HepG2 (cell line): ENCODE measurements around the gene TNNI2. TPM values are rescaled to one million over a fixed set of nuclear protein-coding genes. Genes with fewer than 3 reads are reported as not detected.

Source experiments
- ATAC-seq: fragments of 200-7000 bp; cut with Tn5 transposase; 3 replicates; pipeline ENCODE4 v1.9.1; 2020; ENCODE audit warnings: mild to moderate bottlenecking, moderate library complexity
- BruUV-seq: library from RNA; stranded (reverse); fragments of 400-500 nt; replicated peaks from 2 replicates; lab custom pipeline; 2021; lab: Mats Ljungman, UMichigan
- CTCF ChIA-PET: fragments of 300-600 bp; formaldehyde crosslinking; extraction: SDS; loops from one replicate; lab custom pipeline; 2021; ENCODE audit warnings: low total read pairs, inconsistent platforms, low intra/inter-chr PET ratio; lab: Yijun Ruan, JAX
- POLR2A ChIA-PET: fragments of 350-600 bp; sonication (Branson Sonifier 250); formaldehyde crosslinking; loops from one replicate; lab custom pipeline; 2020; ENCODE audit warnings: antibody characterized with exemption, inconsistent platforms; lab: Yijun Ruan, JAX
- DNase-seq: peaks from one replicate; pipeline ENCODE4 v3.0.0-alpha.2; 2015; ENCODE audit warnings: low spot score
- FAIRE-seq: peaks from 3 replicates; lab custom pipeline; 2011; peaks lifted over from hg19 to GRCh38; lab: Jason Lieb, UNC
- H2AFZ ChIP-seq: one replicate; pipeline ENCODE4 v1.6.1; 2011; ENCODE audit warnings: low read length, inconsistent platforms
- H3K27ac ChIP-seq: fragments of 300-600 bp; 3 replicates; pipeline ENCODE4 v1.8.0; 2011; ENCODE audit warnings: mixed run types, mild to moderate bottlenecking, mixed read lengths, low read length, inconsistent platforms; ENCODE audit not compliant: insufficient read depth; ENCODE audit errors: extremely low read length
- H3K27me3 ChIP-seq, 2 experiments: fragments of 200-600 bp in 1 of 2; 2 replicates in 1 of 2; 3 replicates in 1 of 2; pipeline versions ENCODE4 v1.6.0 to v1.8.0; 2011; ENCODE audit warnings: low read length in 2 of 2, mild to moderate bottlenecking in 2 of 2, moderate library complexity in 2 of 2, inconsistent platforms in 1 of 2; ENCODE audit not compliant: insufficient read depth in 2 of 2, control insufficient read depth in 1 of 2
- H3K36me3 ChIP-seq, 2 experiments: fragments of 200-600 bp in 1 of 2; replicated peaks in 1 of 2; 2 replicates in 1 of 2; 3 replicates in 1 of 2; pipeline versions ENCODE4 v1.5.1 to v1.8.0; 2011; ENCODE audit warnings: low read length in 2 of 2, inconsistent platforms in 1 of 2; ENCODE audit not compliant: insufficient read depth in 2 of 2, control insufficient read depth in 1 of 2
- H3K4me1 ChIP-seq: 2 replicates; pipeline ENCODE4 v1.5.1; 2012; ENCODE audit warnings: low read length, inconsistent platforms; ENCODE audit not compliant: insufficient read depth
- H3K4me2 ChIP-seq: 2 replicates; pipeline ENCODE4 v1.6.0; 2011; ENCODE audit warnings: low read depth, low read length, inconsistent platforms
- H3K4me3 ChIP-seq, 3 experiments: fragments of 200-600 bp in 1 of 3; sonication (generic), shearing (Covaris generic) in 1 of 3; replicated peaks in 1 of 3; 2 replicates each; pipeline ENCODE4 v1.5.1; 2011 to 2016; ENCODE audit warnings: low read length in 3 of 3, inconsistent platforms in 2 of 3, low read depth in 2 of 3, mild to moderate bottlenecking in 2 of 3, control low read depth in 1 of 3, mixed read lengths in 1 of 3; ENCODE audit not compliant: insufficient read depth in 1 of 3
- H3K79me2 ChIP-seq: one replicate; pipeline ENCODE4 v1.6.1; 2011; ENCODE audit warnings: low read length, inconsistent platforms; ENCODE audit not compliant: insufficient read depth
- H3K9ac ChIP-seq: 2 replicates; pipeline ENCODE4 v1.6.0; 2011; ENCODE audit warnings: mild to moderate bottlenecking, low read depth, low read length, inconsistent platforms; ENCODE audit not compliant: insufficient read depth
- H3K9me3 ChIP-seq: 2 replicates; pipeline ENCODE4 v1.5.1; 2012; ENCODE audit warnings: mild to moderate bottlenecking, low read length
- H4K20me1 ChIP-seq: 2 replicates; pipeline ENCODE4 v1.6.0; 2011; ENCODE audit warnings: inconsistent platforms, mild to moderate bottlenecking, low read length, moderate library complexity; ENCODE audit not compliant: insufficient read depth
- ELF3 ChIP-seq: IDR thresholded peaks from 2 replicates; pipeline ENCODE4 v1.6.1; 2016; ENCODE audit warnings: missing genetic modification reagents, missing compliant biosample characterization
- ETV6 ChIP-seq: sonication (generic); formaldehyde crosslinking; conservative IDR thresholded peaks from 2 replicates; pipeline ENCODE4 v1.4.0; 2020; ENCODE audit warnings: missing genetic modification reagents
- EZH2 ChIP-seq: conservative IDR thresholded peaks from 2 replicates; pipeline ENCODE4 v1.6.1; 2012; ENCODE audit warnings: mild to moderate bottlenecking, low read depth, low read length, moderate library complexity
- FOXK2 ChIP-seq: fragments of 450-650 bp; IDR thresholded peaks from 2 replicates; pipeline ENCODE4 v1.6.1; 2016
- GABPA ChIP-seq, 2 experiments: IDR thresholded peaks; 2 replicates each; pipeline ENCODE4 v1.6.1; 2011 to 2016; ENCODE audit warnings: low read depth in 2 of 2, low read length in 1 of 2, missing biosample characterization in 1 of 2, missing genetic modification characterization in 1 of 2
- HES4 ChIP-seq: sonication (generic); formaldehyde crosslinking; IDR thresholded peaks from 2 replicates; pipeline ENCODE4 v1.9.0; 2021; ENCODE audit warnings: mild to moderate bottlenecking, missing genetic modification reagents, borderline replicate concordance
- POLR2A ChIP-seq, 2 experiments: IDR thresholded peaks; 2 replicates each; pipeline ENCODE4 v1.6.1; 2011; ENCODE audit warnings: low read depth in 2 of 2, low read length in 2 of 2, mild to moderate bottlenecking in 1 of 2, moderate library complexity in 1 of 2; ENCODE audit not compliant: insufficient read depth in 1 of 2
- SUZ12 ChIP-seq: fragments of 150-350 bp; IDR thresholded peaks from 2 replicates; pipeline ENCODE4 v1.6.1; 2014; ENCODE audit warnings: low read depth, low read length
- ZNF672 ChIP-seq: sonication (generic); formaldehyde crosslinking; IDR thresholded peaks from 2 replicates; pipeline ENCODE4 v1.8.1; 2022; ENCODE audit warnings: missing genetic modification reagents
- WGBS: methylation state at CpG from one replicate; pipeline ENCODE4 v1.1.6; 2017; ENCODE audit warnings: low lambda C conversion rate; 5-methylcytosine and 5-hydroxymethylcytosine counted together
- in situ Hi-C: cut with HindIII; loops from 2 replicates; pipeline ENCODE4 v1.10.0; 2017; ENCODE audit warnings: low pct_unique_long_range_greater_than_20kb; ENCODE audit not compliant: extremely low pct_ligation_motif_present
- intact Hi-C: fragments of 100-400 bp; cut with micrococcal nuclease; formaldehyde crosslinking; loops from one replicate; pipeline ENCODE4 v1.10.0; 2022; ENCODE audit not compliant: unreplicated experiment
- polyA plus RNA-seq, 8 experiments: library from polyadenylated mRNA; depleted of rRNA in 3 of 8; stranded (reverse) in 7 of 8; unstranded in 1 of 8; fragments of >200 nt; fragmentation: Illumina TruSeq in 4 of 8; extraction: Trizol in 4 of 8; gene quantifications; 2 replicates each; pipeline versions ENCODE4 v1.2.1 to v1.2.3, GENCODE V29; 2011 to 2016; ENCODE audit warnings: low read depth in 4 of 8, missing spikeins in 1 of 8, mixed read lengths in 1 of 8; ENCODE audit not compliant: insufficient read depth in 1 of 8
- total RNA-seq, 5 experiments: library from RNA; depleted of rRNA; stranded (reverse); fragments of >200 nt; fragmentation: Illumina TruSeq; extraction: Trizol; gene quantifications; 2 replicates each; pipeline ENCODE4 v1.2.3, GENCODE V29; 2016; ENCODE audit warnings: low read depth in 1 of 5
- TF ChIP-seq, protein P1 (sequence below), 2 experiments: sonication (generic) in 1 of 2; formaldehyde crosslinking in 1 of 2; IDR thresholded peaks; 2 replicates each; pipeline versions ENCODE4 v1.5.1 to v1.6.1; 2011 to 2020; ENCODE audit warnings: borderline replicate concordance in 1 of 2, low read depth in 1 of 2, low read length in 1 of 2, mild to moderate bottlenecking in 1 of 2, missing genetic modification reagents in 1 of 2, moderate library complexity in 1 of 2

TNNI2 gene
- total and polyA plus RNA-seq, 2 of the 13 experiments (the other 11 are each of a cell fraction or from before 2014, with no cell fraction given), result 7.2 to 12.0 TPM

DNA sequence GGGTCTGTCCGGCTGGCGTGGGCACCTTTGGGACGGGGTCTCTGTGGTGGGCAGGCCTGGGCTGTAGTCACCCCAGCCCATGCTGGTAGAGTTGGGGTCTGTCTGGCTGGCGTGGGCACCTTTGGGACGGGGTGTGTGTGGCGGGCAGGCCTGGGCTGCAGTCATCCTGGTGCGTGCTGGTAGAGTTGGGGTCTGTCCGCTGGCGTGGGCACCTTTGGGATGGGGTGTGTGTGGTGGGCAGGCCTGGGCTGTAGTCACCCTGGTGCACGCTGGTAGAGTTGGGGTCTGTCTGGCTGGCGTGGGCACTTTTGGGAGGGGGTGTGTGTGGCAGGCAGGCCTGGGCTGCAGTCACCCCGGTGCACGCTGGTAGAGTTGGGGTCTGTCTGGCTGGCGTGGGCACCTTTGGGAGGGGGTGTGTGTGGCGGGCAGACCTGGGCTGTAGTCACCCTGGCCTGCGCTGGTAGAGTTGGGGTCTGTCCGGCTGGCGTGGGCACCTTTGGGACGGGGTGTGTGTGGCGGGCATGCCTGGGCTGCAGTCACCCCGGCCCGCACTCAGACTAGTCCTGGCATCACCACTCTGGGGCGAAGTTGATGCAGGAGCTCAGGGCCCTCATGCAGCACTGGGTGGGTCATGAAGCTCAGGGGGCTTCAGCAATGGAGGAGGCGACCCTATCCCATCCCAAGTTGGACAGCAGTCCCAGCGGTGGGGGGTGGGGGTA lies 33.6 kb downstream of the TNNI2 start:
- Histone ChIP-seq H3K9ac (no peak overlapping the region), H3K4me1 (peaks cover 12% of the 10 kb centered on the region), H3K79me2 (no peaks in the 10 kb centered on the region), H3K4me2 (no peak overlapping the region), H3K27ac (no peak overlapping the region), H2AFZ (no peak overlapping the region), H4K20me1 (no peaks in the 10 kb centered on the region), H3K4me3 (no peak overlapping the region), H3K36me3 (no peaks in the 10 kb centered on the region)
- FAIRE-seq (no peak), DNase-seq (no peak), ATAC-seq (no peak)
- no TSS peak for BruUV-seq
- intact Hi-C loops, result no loop called here
- WGBS, result 25% methylated on average over 10 of the region's 25 CpGs
- in situ Hi-C loops, result no loop called here
- POLR2A ChIA-PET, result no interaction called here
- CTCF ChIA-PET, result no interaction called here
- TF ChIP-seq, protein P1, sequence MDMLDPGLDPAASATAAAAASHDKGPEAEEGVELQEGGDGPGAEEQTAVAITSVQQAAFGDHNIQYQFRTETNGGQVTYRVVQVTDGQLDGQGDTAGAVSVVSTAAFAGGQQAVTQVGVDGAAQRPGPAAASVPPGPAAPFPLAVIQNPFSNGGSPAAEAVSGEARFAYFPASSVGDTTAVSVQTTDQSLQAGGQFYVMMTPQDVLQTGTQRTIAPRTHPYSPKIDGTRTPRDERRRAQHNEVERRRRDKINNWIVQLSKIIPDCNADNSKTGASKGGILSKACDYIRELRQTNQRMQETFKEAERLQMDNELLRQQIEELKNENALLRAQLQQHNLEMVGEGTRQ (IDR thresholded peaks at IDR 0.05; ENCODE audit: low read depth, low read length), result no peak
- TF ChIP-seq, protein P1 (CRISPR knock-in tag; IDR thresholded peaks at IDR 0.05; ENCODE audit: borderline replicate concordance), result no peak
- peak; percentile 81 for TF ChIP-seq EZH2
- TF ChIP-seq, all 625 proteins: peak for 1
- H3K27me3 ChIP-seq, result peaks cover 18 to 60% of the 10 kb centered on the region in 2 experiments
- no peaks in the 10 kb centered on the region for H3K9me3 ChIP-seq

DNA sequence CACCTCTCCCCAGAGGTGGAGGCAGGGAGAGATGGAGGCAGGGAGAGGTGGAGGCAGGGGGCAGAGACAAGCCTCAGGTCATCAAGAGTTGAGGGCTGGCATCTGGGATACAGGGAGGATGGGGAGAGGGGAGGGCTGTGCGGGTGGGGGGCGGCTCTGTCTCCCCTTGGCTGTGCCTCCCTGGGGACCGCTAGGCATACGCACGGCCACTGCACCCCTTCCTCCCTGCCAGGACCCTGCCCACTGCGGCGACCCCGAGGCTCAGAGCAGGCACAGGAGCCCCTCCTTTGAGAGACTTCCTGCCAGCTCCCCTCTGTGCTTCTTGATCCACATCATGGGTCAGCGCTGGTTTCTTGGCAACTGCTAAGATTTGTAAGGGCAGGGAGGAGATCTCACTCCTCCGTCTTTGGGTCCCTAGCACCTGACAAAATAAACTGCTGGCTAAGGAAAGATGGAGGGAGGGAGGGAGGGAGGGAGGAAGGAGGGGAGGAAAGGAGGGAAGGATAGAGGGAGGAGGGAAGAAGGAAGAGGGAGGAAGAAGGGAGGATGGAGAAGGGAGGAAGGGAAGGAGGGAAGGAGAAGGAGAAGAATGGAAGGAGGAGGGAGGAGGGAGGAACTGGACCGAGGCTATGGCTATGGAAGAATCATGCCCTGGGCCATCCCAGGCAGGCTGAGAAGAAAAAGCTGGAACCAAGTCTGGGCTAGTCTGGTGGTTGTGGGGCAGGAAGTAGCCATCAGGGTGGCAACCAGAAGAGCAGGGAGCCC lies 34.4 kb downstream of the TNNI2 start:
- FAIRE-seq (no peak), DNase-seq (no peak), ATAC-seq (no peak)
- H3K36me3 ChIP-seq, result no peaks in the 10 kb centered on the region
- H3K4me1 ChIP-seq, result peaks cover 16% of the 10 kb centered on the region
- H3K79me2 ChIP-seq, result no peaks in the 10 kb centered on the region
- H3K9ac ChIP-seq, result no peak overlapping the region
- intact Hi-C loops, result no loop called here
- WGBS, result 15% methylated on average over 3 of the region's 11 CpGs
- POLR2A ChIA-PET, result no interaction called here
- in situ Hi-C loops, result no loop called here
- CTCF ChIA-PET, result no interaction called here
- H3K27ac ChIP-seq, result no peak overlapping the region
- H2AFZ ChIP-seq, result no peak overlapping the region
- no TSS peak for BruUV-seq
- H3K27me3 ChIP-seq, result peaks cover 21 to 57% of the 10 kb centered on the region in 2 experiments
- no peak overlapping the region for H3K4me3 ChIP-seq
- no peaks in the 10 kb centered on the region for H4K20me1 ChIP-seq
- no peaks in the 10 kb centered on the region for H3K9me3 ChIP-seq
- no peak overlapping the region for H3K4me2 ChIP-seq
- TF ChIP-seq ZNF672 (CRISPR knock-in tag) (no peak), GABPA (IDR thresholded peaks at IDR 0.05; ENCODE audit: low read depth, low read length) (no peak), GABPA (CRISPR knock-in tag; IDR thresholded peaks at IDR 0.05; ENCODE audit: low read depth) (no peak), FOXK2 (no peak), POLR2A (IDR thresholded peaks at IDR 0.05; ENCODE audit: insufficient read depth in 1 of 2, low read depth in 2 of 2, low read length in 2 of 2) (no peak), ELF3 (CRISPR knock-in tag) (no peak), SUZ12 (no peak), HES4 (CRISPR knock-in tag) (no peak), ETV6 (CRISPR knock-in tag) (no peak)
